K562 (cell line): ENCODE data around the gene NAT14. TPM values are rescaled to one million over a fixed set of nuclear protein-coding genes. Genes with fewer than 3 reads are reported as not detected.

Source experiments
- ATAC-seq: fragments of 200-7000 bp; cut with Tn5 transposase; 3 replicates; pipeline ENCODE4 v1.9.1; 2020; ENCODE audit warnings: moderate library complexity
- BruUV-seq: library from RNA; stranded (reverse); fragments of 400-500 nt; replicated peaks from 2 replicates; lab custom pipeline; 2021; lab: Mats Ljungman, UMichigan
- CTCF ChIA-PET: fragments of 300-600 bp; formaldehyde crosslinking; extraction: SDS; loops from one replicate; lab custom pipeline; 2021; ENCODE audit warnings: low intra/inter-chr PET ratio; lab: Yijun Ruan, JAX
- POLR2A ChIA-PET: fragments of 300-600, 350-650 bp; sonication (Branson Sonifier 250); formaldehyde crosslinking; extraction: SDS; loops from one replicate; lab custom pipeline; 2021; ENCODE audit warnings: antibody characterized with exemption, inconsistent platforms; lab: Yijun Ruan, JAX
- DNase-seq, 4 experiments: peaks; one replicate each; pipeline versions ENCODE4 v3.0.0 to v3.0.0-alpha.2; 2011 to 2018; ENCODE audit warnings: low spot score in 3 of 4, mixed read lengths in 3 of 4; ENCODE audit errors: extremely low read depth in 1 of 4
- FAIRE-seq: peaks from 2 replicates; lab custom pipeline; 2011; peaks lifted over from hg19 to GRCh38; lab: Jason Lieb, UNC
- H2AFZ ChIP-seq: 2 replicates; pipeline ENCODE4 v1.6.0; 2011; ENCODE audit warnings: low read depth, low read length, control low read depth, inconsistent platforms
- H3K27ac ChIP-seq: fragments of 200-600 bp; 3 replicates; pipeline ENCODE4 v1.8.0; 2011; ENCODE audit warnings: low read depth, mild to moderate bottlenecking, control low read depth, inconsistent platforms, low read length, moderate library complexity, mixed read lengths; ENCODE audit errors: extremely low read depth
- H3K27me3 ChIP-seq, 2 experiments: fragments of 300-600 bp in 1 of 2; 2 replicates in 1 of 2; 3 replicates in 1 of 2; pipeline versions ENCODE4 v1.6.0 to v1.8.0; 2011; ENCODE audit warnings: inconsistent platforms in 2 of 2, low read length in 2 of 2, mild to moderate bottlenecking in 1 of 2, mixed read lengths in 1 of 2, moderate library complexity in 1 of 2; ENCODE audit not compliant: control insufficient read depth in 2 of 2, insufficient read depth in 2 of 2
- H3K36me3 ChIP-seq: fragments of 300-600 bp; 3 replicates; pipeline ENCODE4 v1.8.0; 2011; ENCODE audit warnings: mild to moderate bottlenecking, low read length, inconsistent platforms; ENCODE audit not compliant: control insufficient read depth, insufficient read depth
- H3K4me1 ChIP-seq, 2 experiments: fragments of 200-600 bp in 1 of 2; replicated peaks in 1 of 2; 2 replicates in 1 of 2; 3 replicates in 1 of 2; pipeline versions ENCODE4 v1.5.1 to v1.8.0; 2011; ENCODE audit warnings: inconsistent platforms in 2 of 2, low read length in 2 of 2, mild to moderate bottlenecking in 1 of 2, mixed read lengths in 1 of 2, moderate library complexity in 1 of 2; ENCODE audit not compliant: control insufficient read depth in 2 of 2, insufficient read depth in 2 of 2
- H3K4me2 ChIP-seq: 2 replicates; pipeline ENCODE4 v1.6.1; 2011; ENCODE audit warnings: low read length, control low read depth, inconsistent platforms, mixed read lengths; ENCODE audit not compliant: insufficient read depth
- H3K4me3 ChIP-seq: fragments of 200-600 bp; sonication (generic), shearing (Covaris generic); 2 replicates; pipeline ENCODE4 v1.5.1; 2016; ENCODE audit warnings: control low read depth, inconsistent platforms
- H3K79me2 ChIP-seq: fragments of 200-600 bp; 3 replicates; pipeline ENCODE4 v1.8.0; 2011; ENCODE audit warnings: low read length, inconsistent platforms; ENCODE audit not compliant: control insufficient read depth, insufficient read depth
- H3K9ac ChIP-seq, 2 experiments: 2 replicates each; pipeline versions ENCODE4 v1.6.0 to v1.6.1; 2011; ENCODE audit warnings: low read depth in 2 of 2, low read length in 2 of 2, control low read depth in 1 of 2, inconsistent platforms in 1 of 2, mild to moderate bottlenecking in 1 of 2, mixed read lengths in 1 of 2; ENCODE audit not compliant: insufficient read depth in 1 of 2
- H3K9me1 ChIP-seq: one replicate; pipeline ENCODE4 v1.6.0; 2011; ENCODE audit warnings: inconsistent platforms, mild to moderate bottlenecking, low read length, moderate library complexity; ENCODE audit not compliant: control insufficient read depth, insufficient read depth
- H3K9me3 ChIP-seq: replicated peaks from 2 replicates; pipeline ENCODE4 v1.5.1; 2011; ENCODE audit warnings: low read depth, low read length, inconsistent platforms; ENCODE audit not compliant: control insufficient read depth, insufficient read depth
- H4K20me1 ChIP-seq: replicated peaks from 2 replicates; pipeline ENCODE4 v1.6.1; 2011; ENCODE audit warnings: low read length, inconsistent platforms, mixed read lengths; ENCODE audit not compliant: control insufficient read depth, insufficient read depth
- ARNT ChIP-seq, 2 experiments: fragments of 450-650 bp; IDR thresholded peaks; 2 replicates each; pipeline ENCODE4 v1.6.1; 2016; ENCODE audit warnings: mild to moderate bottlenecking in 1 of 2
- ATF1 ChIP-seq, 2 experiments: fragments of 450-650 bp in 1 of 2; IDR thresholded peaks; 2 replicates each; pipeline ENCODE4 v1.6.1; 2016; ENCODE audit warnings: missing compliant biosample characterization in 1 of 2, missing genetic modification characterization in 1 of 2
- ELF2 ChIP-seq: fragments of 250-450 bp; sonication (Bioruptor Pico); IDR thresholded peaks from 2 replicates; pipeline ENCODE4 v1.5.0; 2021; ENCODE audit warnings: mild to moderate bottlenecking
- LCOR ChIP-seq: sonication (generic); formaldehyde crosslinking; IDR thresholded peaks from 2 replicates; pipeline ENCODE4 v1.8.0; 2022; ENCODE audit warnings: mild to moderate bottlenecking, missing genetic modification reagents
- MBD2 ChIP-seq: sonication (generic); IDR thresholded peaks from 2 replicates; pipeline ENCODE4 v1.6.1; 2016; ENCODE audit warnings: low read depth, borderline replicate concordance
- NFYB ChIP-seq: IDR thresholded peaks from 2 replicates; pipeline ENCODE4 v1.6.1; 2011; ENCODE audit warnings: mild to moderate bottlenecking, moderate library complexity; ENCODE audit not compliant: insufficient read length; ENCODE audit errors: extremely low read depth
- NONO ChIP-seq, 2 experiments: fragments of 200-400 bp in 1 of 2; fragments of 450-650 bp in 1 of 2; formaldehyde crosslinking in 1 of 2; IDR thresholded peaks; 2 replicates each; pipeline ENCODE4 v1.6.1; 2017; ENCODE audit warnings: low read depth in 2 of 2, mild to moderate bottlenecking in 2 of 2, moderate library complexity in 2 of 2, low read length in 1 of 2
- POLR2G ChIP-seq: fragments of 200-400 bp; formaldehyde crosslinking; IDR thresholded peaks from 2 replicates; pipeline ENCODE4 v1.6.1; 2017; ENCODE audit warnings: low read depth, mild to moderate bottlenecking, antibody characterized with exemption, low read length, moderate library complexity
- TCF7L2 ChIP-seq: fragments of 150-350 bp; IDR thresholded peaks from 2 replicates; pipeline ENCODE4 v1.6.1; 2016; ENCODE audit warnings: low read depth, mild to moderate bottlenecking, low read length, moderate library complexity
- ZFP1 ChIP-seq: fragments of 450-650 bp; formaldehyde crosslinking; IDR thresholded peaks from 2 replicates; pipeline ENCODE4 v1.4.0; 2020; ENCODE audit warnings: mild to moderate bottlenecking, mixed read lengths
- ZNF311 ChIP-seq: fragments of 250-450 bp; sonication (Bioruptor Pico); IDR thresholded peaks from 2 replicates; pipeline ENCODE4 v1.4.0; 2020; ENCODE audit warnings: mild to moderate bottlenecking, moderate library complexity
- WGBS: fragments of 100-300 bp; shearing (Covaris generic); methylation state at CpG from one replicate; pipeline ENCODE4 v1.1.6; 2016; ENCODE audit warnings: low coverage, mixed read lengths; ENCODE audit not compliant: insufficient coverage; ENCODE audit errors: missing lambda C conversion rate; 5-methylcytosine and 5-hydroxymethylcytosine counted together
- in situ Hi-C: fragments of 300-500 bp; cut with MboI; formaldehyde crosslinking; loops from 4 replicates; pipeline ENCODE4 v1.15.0; 2018; ENCODE audit warnings: inconsistent platforms, mixed read lengths
- intact Hi-C: fragments of 100-400 bp; cut with micrococcal nuclease; formaldehyde crosslinking; loops from 2 replicates; pipeline ENCODE4 v1.14.2; 2022
- polyA plus RNA-seq, 8 experiments: library from polyadenylated mRNA; depleted of rRNA in 4 of 8; stranded (reverse) in 5 of 8; unstranded in 3 of 8; fragments of >200 nt; fragmentation: Nextera tagmentation in 2 of 8; fragmentation: Illumina TruSeq in 1 of 8; extraction: Ambion mirVana in 2 of 8; extraction: Trizol in 1 of 8; gene quantifications; 2 replicates each; pipeline versions ENCODE4 v1.2.1 to v1.2.3, GENCODE V29; 2011 to 2014; ENCODE audit warnings: inconsistent platforms in 1 of 8, missing spikeins in 1 of 8
- total RNA-seq, 7 experiments: library from RNA; depleted of rRNA in 6 of 7; stranded (reverse); fragments of >200 nt in 6 of 7; fragmentation: Illumina TruSeq in 2 of 7; extraction: Trizol in 2 of 7; gene quantifications; 2 replicates each; pipeline versions ENCODE4 v1.2.1 to v1.2.3, GENCODE V29; 2011 to 2021; ENCODE audit warnings: low replicate concordance in 1 of 7
- TF ChIP-seq, protein P1 (sequence below): fragments of 450-650 bp; formaldehyde crosslinking; IDR thresholded peaks from 2 replicates; pipeline ENCODE4 v1.4.0; 2022; ENCODE audit warnings: missing genetic modification characterization
- TF ChIP-seq, protein P2 (sequence below): fragments of 450-650 bp; conservative IDR thresholded peaks from 2 replicates; pipeline ENCODE4 v1.6.1; 2016; ENCODE audit warnings: missing genetic modification characterization, low read depth, mild to moderate bottlenecking, control low read depth, missing compliant biosample characterization
- TF ChIP-seq, protein P3 (sequence below): sonication (generic); formaldehyde crosslinking; IDR thresholded peaks from 2 replicates; pipeline ENCODE4 v1.8.1; 2023; ENCODE audit warnings: mild to moderate bottlenecking, missing genetic modification reagents, moderate library complexity

NAT14 gene
- total and polyA plus RNA-seq, 9 of the 15 experiments (the other 6 are each of a cell fraction or from before 2014, with no cell fraction given), result 2.4 to 77.0 (median 26.7) TPM

- Histone ChIP-seq H3K4me2 (peak overlapping the region; percentile 53; the same call in 1 of the 2 replicates), H3K4me3 (peak overlapping the region; percentile 28), H3K9ac (peak overlapping the region in 1 of 2 experiments; percentile 15; a peak in 2 of 4 replicates), H3K79me2 (peaks cover 6% of the 10 kb centered on the region; the same call in 2 of the 3 replicates), H3K36me3 (peaks cover 29% of the 10 kb centered on the region; the same call in 2 of the 3 replicates), H3K9me1 (no peaks in the 10 kb centered on the region), H2AFZ (no peak overlapping the region), H3K27me3 (peaks cover 0 to 7% of the 10 kb centered on the region in 2 experiments; a peak in 4 of 5 replicates), H3K4me1 (peaks cover 0 to 70% of the 10 kb centered on the region in 2 experiments), H4K20me1 (no peaks in the 10 kb centered on the region; the same call in 1 of the 2 replicates), H3K9me3 (no peaks in the 10 kb centered on the region), H3K27ac (no peak overlapping the region)
- CTCF ChIA-PET, result interaction anchor here (1.1 kb wide), 1 partner anchor 51 kb away, joined by 6 read pairs; no protein-coding TSS in a partner anchor
- ATAC-seq, result peak; percentile 98
- WGBS, result 1% methylated on average over 12 of the region's 34 CpGs
- BruUV-seq, result no TSS peak
- FAIRE-seq, result peak; percentile 96
- intact Hi-C loops, result loop anchor here (1.0 to 5.0 kb wide), 2 partner anchors 8 to 66 kb away; partner anchors contain the start of genes ISOC2 and RPL28
- peak; percentile 88 to 99 (median 94) for DNase-seq
- POLR2A ChIA-PET, result interaction anchor here (0.6 to 2.0 kb wide), 12 partner anchors 8 to 312 kb away, joined by 3 to 7 read pairs (median 4); partner anchors contain the start of genes FIZ1, ISOC2, UBE2S and ZNF628
- in situ Hi-C loops, result no loop called here
- TF ChIP-seq ZFP1 (CRISPR knock-in tag) (no peak), POLR2G (peak; percentile 21), NFYB (peak; percentile 70), ATF1 (CRISPR knock-in tag; IDR thresholded peaks at IDR 0.05) (no peak), ATF1 (tag; IDR thresholded peaks at IDR 0.05) (0 out of 2 replicates have a peak, but pooled peaks have one; percentile 28), LCOR (0 out of 2 replicates have a peak, but pooled peaks have one; percentile 63), TCF7L2 (peak; percentile 87), MBD2 (peak; percentile 98), ARNT (IDR thresholded peaks at IDR 0.05) (peak in 1 of 2 experiments; percentile 61; a peak in 1 of 4 replicates), NONO (IDR thresholded peaks at IDR 0.05; ENCODE audit: low read depth in 2 of 2, low read length in 1 of 2) (peak in 1 of 2 experiments; percentile 98; a peak in 2 of 4 replicates), ELF2 (CRISPR knock-in tag) (peak; percentile 95), ZNF311 (CRISPR knock-in tag) (no peak)
- TF ChIP-seq, protein P1, sequence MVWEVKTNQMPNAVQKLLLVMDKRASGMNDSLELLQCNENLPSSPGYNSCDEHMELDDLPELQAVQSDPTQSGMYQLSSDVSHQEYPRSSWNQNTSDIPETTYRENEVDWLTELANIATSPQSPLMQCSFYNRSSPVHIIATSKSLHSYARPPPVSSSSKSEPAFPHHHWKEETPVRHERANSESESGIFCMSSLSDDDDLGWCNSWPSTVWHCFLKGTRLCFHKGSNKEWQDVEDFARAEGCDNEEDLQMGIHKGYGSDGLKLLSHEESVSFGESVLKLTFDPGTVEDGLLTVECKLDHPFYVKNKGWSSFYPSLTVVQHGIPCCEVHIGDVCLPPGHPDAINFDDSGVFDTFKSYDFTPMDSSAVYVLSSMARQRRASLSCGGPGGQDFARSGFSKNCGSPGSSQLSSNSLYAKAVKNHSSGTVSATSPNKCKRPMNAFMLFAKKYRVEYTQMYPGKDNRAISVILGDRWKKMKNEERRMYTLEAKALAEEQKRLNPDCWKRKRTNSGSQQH (CRISPR knock-in tag), result no peak
- TF ChIP-seq, protein P2, sequence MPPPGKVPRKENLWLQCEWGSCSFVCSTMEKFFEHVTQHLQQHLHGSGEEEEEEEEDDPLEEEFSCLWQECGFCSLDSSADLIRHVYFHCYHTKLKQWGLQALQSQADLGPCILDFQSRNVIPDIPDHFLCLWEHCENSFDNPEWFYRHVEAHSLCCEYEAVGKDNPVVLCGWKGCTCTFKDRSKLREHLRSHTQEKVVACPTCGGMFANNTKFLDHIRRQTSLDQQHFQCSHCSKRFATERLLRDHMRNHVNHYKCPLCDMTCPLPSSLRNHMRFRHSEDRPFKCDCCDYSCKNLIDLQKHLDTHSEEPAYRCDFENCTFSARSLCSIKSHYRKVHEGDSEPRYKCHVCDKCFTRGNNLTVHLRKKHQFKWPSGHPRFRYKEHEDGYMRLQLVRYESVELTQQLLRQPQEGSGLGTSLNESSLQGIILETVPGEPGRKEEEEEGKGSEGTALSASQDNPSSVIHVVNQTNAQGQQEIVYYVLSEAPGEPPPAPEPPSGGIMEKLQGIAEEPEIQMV, result peak; percentile 99
- TF ChIP-seq, protein P3, sequence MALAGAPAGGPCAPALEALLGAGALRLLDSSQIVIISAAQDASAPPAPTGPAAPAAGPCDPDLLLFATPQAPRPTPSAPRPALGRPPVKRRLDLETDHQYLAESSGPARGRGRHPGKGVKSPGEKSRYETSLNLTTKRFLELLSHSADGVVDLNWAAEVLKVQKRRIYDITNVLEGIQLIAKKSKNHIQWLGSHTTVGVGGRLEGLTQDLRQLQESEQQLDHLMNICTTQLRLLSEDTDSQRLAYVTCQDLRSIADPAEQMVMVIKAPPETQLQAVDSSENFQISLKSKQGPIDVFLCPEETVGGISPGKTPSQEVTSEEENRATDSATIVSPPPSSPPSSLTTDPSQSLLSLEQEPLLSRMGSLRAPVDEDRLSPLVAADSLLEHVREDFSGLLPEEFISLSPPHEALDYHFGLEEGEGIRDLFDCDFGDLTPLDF, result no peak
These were observed 32.1 kb upstream of the NAT14 start for GRCh38 chr19:55452749-55453346.
